Measurements from ENCODE around the gene SVBP.

Gene SVBP

GRCh38 chr1:42848823-42849537 lies 31.8 kb upstream of the SVBP start:
- Histone ChIP-seq H3K4me1 (ENCODE audit: control insufficient read depth, insufficient read depth, low read length) (peaks cover 5% of the 10 kb centered on the region), H3K4me3 (ENCODE audit: low read length) (no peak overlapping the region), H3K9ac (ENCODE audit: low read length) (no peak overlapping the region), H3K27me3 (ENCODE audit: control insufficient read depth, insufficient read depth, low read length) (no peaks in the 10 kb centered on the region), H3K27ac (ENCODE audit: low read depth, low read length) (no peak overlapping the region), H3K36me3 (ENCODE audit: control insufficient read depth, insufficient read depth, low read length) (peaks cover 6% of the 10 kb centered on the region)

- peaks cover 5% of the 10 kb centered on the region for H3K4me1 ChIP-seq (ENCODE audit: control insufficient read depth, insufficient read depth, low read length)
- no peaks in the 10 kb centered on the region for H3K27me3 ChIP-seq (ENCODE audit: control insufficient read depth, insufficient read depth, low read length)
- peaks cover 7% of the 10 kb centered on the region for H3K36me3 ChIP-seq (ENCODE audit: control insufficient read depth, insufficient read depth, low read length)
- no peak overlapping the region for H3K4me3 ChIP-seq (ENCODE audit: low read length)
- no peak overlapping the region for H3K9ac ChIP-seq (ENCODE audit: low read length)
- no peak overlapping the region for H3K27ac ChIP-seq (ENCODE audit: low read depth, low read length)
Observed at GRCh38 chr1:42847721-42848460, 30.7 kb upstream of the SVBP start.

GRCh38 chr1:42847111-42847595 lies 30.0 kb upstream of the SVBP start:
- Histone ChIP-seq H3K27me3 (ENCODE audit: control insufficient read depth, insufficient read depth, low read length) (no peaks in the 10 kb centered on the region), H3K36me3 (ENCODE audit: control insufficient read depth, insufficient read depth, low read length) (peaks cover 11% of the 10 kb centered on the region), H3K27ac (ENCODE audit: low read depth, low read length) (no peak overlapping the region), H3K4me1 (ENCODE audit: control insufficient read depth, insufficient read depth, low read length) (peaks cover 5% of the 10 kb centered on the region), H3K9ac (ENCODE audit: low read length) (peak overlapping the region; percentile 95), H3K4me3 (ENCODE audit: low read length) (peak overlapping the region; percentile 87)

GRCh38 chr1:42846257-42847110 lies 29.3 kb upstream of the SVBP start, which contains the start of gene ZNF691:
Gene ZNF691, plus strand, starts transcription at chr1:42846613. Its CDS starts 3,046 bp downstream, at chr1:42849659.
- H3K9ac ChIP-seq (ENCODE audit: low read length), result peak within 1 kb of the TSS; percentile 95
- peak within 1 kb of the TSS; percentile 74 for H3K27ac ChIP-seq (ENCODE audit: low read depth, low read length)
- H3K4me3 ChIP-seq (ENCODE audit: low read length), result peak within 1 kb of the TSS; percentile 87
- H3K4me1 ChIP-seq (ENCODE audit: control insufficient read depth, insufficient read depth, low read length), result peaks cover 5% of the 10 kb centered on the region
- H3K27me3 ChIP-seq (ENCODE audit: control insufficient read depth, insufficient read depth, low read length), result no peaks in the 10 kb centered on the region
- H3K36me3 ChIP-seq (ENCODE audit: control insufficient read depth, insufficient read depth, low read length), result peaks cover 10% of the 10 kb centered on the region

- Histone ChIP-seq H3K27me3 (ENCODE audit: control insufficient read depth, insufficient read depth, low read length) (no peaks in the 10 kb centered on the region), H3K27ac (ENCODE audit: low read depth, low read length) (peak overlapping the region; percentile 35), H3K36me3 (ENCODE audit: control insufficient read depth, insufficient read depth, low read length) (peaks cover 5% of the 10 kb centered on the region), H3K4me3 (ENCODE audit: low read length) (peak overlapping the region; percentile 82), H3K4me1 (ENCODE audit: control insufficient read depth, insufficient read depth, low read length) (peaks cover 5% of the 10 kb centered on the region), H3K9ac (ENCODE audit: low read length) (no peak overlapping the region)
Observed at GRCh38 chr1:42845866-42846256, 28.7 kb upstream of the SVBP start.

GRCh38 chr1:42845193-42845592 lies 28.0 kb upstream of the SVBP start:
- Histone ChIP-seq H3K36me3 (ENCODE audit: control insufficient read depth, insufficient read depth, low read length) (peaks cover 5% of the 10 kb centered on the region), H3K4me3 (ENCODE audit: low read length) (no peak overlapping the region), H3K9ac (ENCODE audit: low read length) (no peak overlapping the region), H3K4me1 (ENCODE audit: control insufficient read depth, insufficient read depth, low read length) (peaks cover 5% of the 10 kb centered on the region), H3K27ac (ENCODE audit: low read depth, low read length) (no peak overlapping the region), H3K27me3 (ENCODE audit: control insufficient read depth, insufficient read depth, low read length) (no peaks in the 10 kb centered on the region)

- Histone ChIP-seq H3K36me3 (ENCODE audit: control insufficient read depth, insufficient read depth, low read length) (peaks cover 5% of the 10 kb centered on the region), H3K27me3 (ENCODE audit: control insufficient read depth, insufficient read depth, low read length) (no peaks in the 10 kb centered on the region), H3K4me3 (ENCODE audit: low read length) (no peak overlapping the region), H3K4me1 (ENCODE audit: control insufficient read depth, insufficient read depth, low read length) (peaks cover 5% of the 10 kb centered on the region), H3K9ac (ENCODE audit: low read length) (no peak overlapping the region), H3K27ac (ENCODE audit: low read depth, low read length) (no peak overlapping the region)
Observed at GRCh38 chr1:42844592-42845140, 27.5 kb upstream of the SVBP start.

- Histone ChIP-seq H3K27me3 (ENCODE audit: control insufficient read depth, insufficient read depth, low read length) (no peaks in the 10 kb centered on the region), H3K27ac (ENCODE audit: low read depth, low read length) (no peak overlapping the region), H3K4me1 (ENCODE audit: control insufficient read depth, insufficient read depth, low read length) (no peaks in the 10 kb centered on the region), H3K9ac (ENCODE audit: low read length) (no peak overlapping the region), H3K4me3 (ENCODE audit: low read length) (no peak overlapping the region), H3K36me3 (ENCODE audit: control insufficient read depth, insufficient read depth, low read length) (peaks cover 5% of the 10 kb centered on the region)
Observed at GRCh38 chr1:42841440-42842147, 24.4 kb upstream of the SVBP start.

GRCh38 chr1:42841010-42841409 lies 23.8 kb upstream of the SVBP start:
- Histone ChIP-seq H3K36me3 (ENCODE audit: control insufficient read depth, insufficient read depth, low read length) (peaks cover 5% of the 10 kb centered on the region), H3K4me1 (ENCODE audit: control insufficient read depth, insufficient read depth, low read length) (no peaks in the 10 kb centered on the region), H3K27me3 (ENCODE audit: control insufficient read depth, insufficient read depth, low read length) (no peaks in the 10 kb centered on the region), H3K9ac (ENCODE audit: low read length) (no peak overlapping the region), H3K27ac (ENCODE audit: low read depth, low read length) (no peak overlapping the region), H3K4me3 (ENCODE audit: low read length) (no peak overlapping the region)

- no peak overlapping the region for H3K4me3 ChIP-seq (ENCODE audit: low read length)
- H3K27me3 ChIP-seq (ENCODE audit: control insufficient read depth, insufficient read depth, low read length), result no peaks in the 10 kb centered on the region
- no peak overlapping the region for H3K9ac ChIP-seq (ENCODE audit: low read length)
- no peak overlapping the region for H3K27ac ChIP-seq (ENCODE audit: low read depth, low read length)
- no peaks in the 10 kb centered on the region for H3K4me1 ChIP-seq (ENCODE audit: control insufficient read depth, insufficient read depth, low read length)
- peaks cover 5% of the 10 kb centered on the region for H3K36me3 ChIP-seq (ENCODE audit: control insufficient read depth, insufficient read depth, low read length)
Observed at GRCh38 chr1:42838482-42839190, 21.4 kb upstream of the SVBP start.

- Histone ChIP-seq H3K9ac (ENCODE audit: low read length) (no peak overlapping the region), H3K27me3 (ENCODE audit: control insufficient read depth, insufficient read depth, low read length) (no peaks in the 10 kb centered on the region), H3K4me1 (ENCODE audit: control insufficient read depth, insufficient read depth, low read length) (no peaks in the 10 kb centered on the region), H3K4me3 (ENCODE audit: low read length) (no peak overlapping the region), H3K27ac (ENCODE audit: low read depth, low read length) (no peak overlapping the region), H3K36me3 (ENCODE audit: control insufficient read depth, insufficient read depth, low read length) (peaks cover 2% of the 10 kb centered on the region)
Observed at GRCh38 chr1:42837709-42838108, 20.5 kb upstream of the SVBP start.

Data from rectal smooth muscle tissue (tissue), 1 donor.